ENCODE results near the gene UCK2. TPM values are rescaled to one million over a fixed set of nuclear protein-coding genes. Genes with fewer than 3 reads are reported as not detected.

Gene UCK2
- polyA plus RNA-seq, 1 donor, result 22.5 TPM

- DNase-seq, result peak; percentile 15 to 40
- H3K27me3 ChIP-seq (ENCODE audit: control insufficient read depth, insufficient read depth, low read length), result no peaks in the 10 kb centered on the region
- WGBS (ENCODE audit: insufficient coverage, low lambda C conversion rate), result 100% methylated on average over 1 of the region's 7 CpGs
- H3K4me3 ChIP-seq (ENCODE audit: low read length), result no peak overlapping the region
- no peaks in the 10 kb centered on the region for H3K36me3 ChIP-seq (ENCODE audit: control insufficient read depth, insufficient read depth, low read length)
- no peak overlapping the region for H3K27ac ChIP-seq (ENCODE audit: low read length)
- H3K9me3 ChIP-seq (ENCODE audit: control insufficient read depth, low read depth, low read length), result no peaks in the 10 kb centered on the region
- H3K4me1 ChIP-seq (ENCODE audit: control insufficient read depth, insufficient read depth, low read length), result peaks cover 39% of the 10 kb centered on the region
Observed at GRCh38 chr1:165854101-165854845, 26.9 kb downstream of the UCK2 start.

DNA sequence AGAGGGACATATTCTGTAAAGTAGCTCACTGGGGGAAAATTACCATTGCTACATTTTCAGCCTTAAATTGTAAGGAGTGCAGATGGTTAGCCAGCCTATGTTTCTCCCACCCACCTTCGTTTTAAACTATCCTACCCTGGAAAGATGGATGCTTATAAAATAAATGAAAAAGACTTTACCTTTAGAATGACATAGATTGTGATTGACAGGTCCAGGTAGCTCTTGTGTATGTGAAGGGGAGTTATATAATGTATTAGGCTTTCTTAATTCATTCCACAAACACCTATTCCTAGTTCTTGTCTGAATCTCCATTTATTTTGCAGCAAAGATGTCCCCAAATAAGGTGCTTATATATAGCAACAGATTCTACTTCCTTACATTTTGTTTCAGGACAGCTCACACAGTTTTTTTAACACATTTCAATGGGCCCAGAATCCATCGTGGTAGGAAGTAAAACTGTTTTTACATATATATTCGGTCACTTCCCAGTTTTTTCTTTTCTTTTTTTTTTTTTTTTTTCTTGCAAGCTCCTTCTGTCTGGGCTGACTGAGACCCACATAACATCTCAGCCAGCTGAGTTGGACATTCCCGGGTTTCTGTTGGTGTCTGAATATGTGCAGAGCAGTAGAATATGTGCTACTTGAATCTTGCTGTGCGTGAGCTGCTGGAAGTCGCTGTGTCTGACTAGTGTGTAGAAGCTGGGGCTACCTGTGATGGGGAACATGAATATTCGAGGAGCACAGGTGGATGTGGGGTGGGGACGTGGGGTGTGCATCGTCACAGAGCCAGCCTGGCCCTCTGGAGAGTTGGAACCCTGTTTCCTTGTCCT lies 27.8 kb downstream of the UCK2 start:
- Histone ChIP-seq H3K4me1 (ENCODE audit: control insufficient read depth, insufficient read depth, low read length) (peaks cover 48% of the 10 kb centered on the region), H3K27ac (ENCODE audit: low read length) (no peak overlapping the region), H3K9me3 (ENCODE audit: control insufficient read depth, low read depth, low read length) (no peaks in the 10 kb centered on the region), H3K27me3 (ENCODE audit: control insufficient read depth, insufficient read depth, low read length) (no peaks in the 10 kb centered on the region), H3K4me3 (ENCODE audit: low read length) (no peak overlapping the region), H3K36me3 (ENCODE audit: control insufficient read depth, insufficient read depth, low read length) (no peaks in the 10 kb centered on the region)
- WGBS (ENCODE audit: insufficient coverage, low lambda C conversion rate), result 68% methylated on average over 2 of the region's 9 CpGs
- DNase-seq, result no peak

DNA sequence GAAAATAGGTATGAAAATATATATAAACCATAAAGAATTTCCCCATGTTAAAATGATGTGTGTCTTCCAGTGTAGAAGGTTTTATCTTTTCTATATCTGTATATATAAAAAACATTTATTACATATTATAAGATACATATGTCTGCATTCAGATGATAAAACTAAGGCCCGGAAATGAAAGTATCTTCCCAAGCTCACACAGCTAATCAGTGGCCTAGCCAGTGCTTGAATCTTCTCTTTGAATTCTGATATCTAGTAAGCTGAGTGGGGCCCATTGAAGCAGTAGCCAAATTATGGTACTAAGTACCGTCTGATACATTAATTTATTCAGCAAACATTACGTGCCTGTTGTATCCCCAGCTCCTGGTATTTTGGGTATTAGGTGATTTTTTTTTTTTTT lies 28.6 kb downstream of the UCK2 start:
- Histone ChIP-seq H3K36me3 (ENCODE audit: control insufficient read depth, insufficient read depth, low read length) (no peaks in the 10 kb centered on the region), H3K27ac (ENCODE audit: low read length) (no peak overlapping the region), H3K9me3 (ENCODE audit: control insufficient read depth, low read depth, low read length) (no peaks in the 10 kb centered on the region), H3K4me1 (ENCODE audit: control insufficient read depth, insufficient read depth, low read length) (peaks cover 47% of the 10 kb centered on the region), H3K4me3 (ENCODE audit: low read length) (no peak overlapping the region), H3K27me3 (ENCODE audit: control insufficient read depth, insufficient read depth, low read length) (no peaks in the 10 kb centered on the region)
- DNase-seq, result no peak
- no CpG with 5 or more reads among the region's 3 CpGs for WGBS (ENCODE audit: insufficient coverage, low lambda C conversion rate)

- Histone ChIP-seq H3K4me1 (ENCODE audit: control insufficient read depth, insufficient read depth, low read length) (peaks cover 43% of the 10 kb centered on the region), H3K27ac (ENCODE audit: low read length) (peak overlapping the region; percentile 36), H3K9me3 (ENCODE audit: control insufficient read depth, low read depth, low read length) (peaks cover 3% of the 10 kb centered on the region), H3K36me3 (ENCODE audit: control insufficient read depth, insufficient read depth, low read length) (no peaks in the 10 kb centered on the region), H3K4me3 (ENCODE audit: low read length) (no peak overlapping the region), H3K27me3 (ENCODE audit: control insufficient read depth, insufficient read depth, low read length) (no peaks in the 10 kb centered on the region)
- no peak for DNase-seq
- WGBS (ENCODE audit: insufficient coverage, low lambda C conversion rate), result no CpG with 5 or more reads among the region's 3 CpGs
Observed at GRCh38 chr1:165856606-165857005, 29.2 kb downstream of the UCK2 start.

DNA sequence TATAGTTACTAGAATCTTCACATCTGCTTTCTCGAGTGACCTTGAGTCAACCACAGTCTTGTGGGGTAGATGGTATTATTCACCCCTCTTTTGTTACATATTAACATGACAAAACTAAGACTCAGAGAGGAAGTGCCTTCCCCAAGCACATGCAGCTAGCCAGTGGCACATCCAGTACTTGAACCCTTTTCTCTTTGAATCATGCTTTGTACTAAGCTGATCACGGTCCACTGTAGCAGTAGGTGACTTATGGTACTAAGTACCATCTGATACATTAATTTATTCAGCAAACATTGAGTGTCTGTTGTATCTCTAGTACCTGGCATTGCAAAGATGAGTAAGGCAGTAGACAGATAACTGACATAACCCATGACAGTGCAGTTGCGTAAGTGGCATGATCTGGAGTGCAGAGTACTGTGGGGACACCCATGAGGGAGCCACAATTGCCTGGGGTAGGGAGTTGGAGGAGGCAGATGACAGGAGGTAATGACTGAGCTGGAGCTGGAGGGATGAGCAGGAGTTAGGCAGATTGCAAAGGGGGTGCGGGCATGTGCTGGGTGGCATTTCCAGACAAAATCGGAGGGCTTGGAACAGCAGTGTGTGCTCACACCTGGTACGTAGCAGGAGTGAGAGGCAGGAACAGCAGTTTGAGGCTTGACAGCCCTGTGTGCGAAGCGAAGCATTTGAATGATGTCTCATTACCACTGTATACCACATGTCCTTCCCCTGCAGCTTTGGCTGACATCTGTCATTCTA lies 29.8 kb downstream of the UCK2 start:
- WGBS (ENCODE audit: insufficient coverage, low lambda C conversion rate), result no CpG with 5 or more reads among the region's 8 CpGs
- H3K9me3 ChIP-seq (ENCODE audit: control insufficient read depth, low read depth, low read length), result peaks cover 3% of the 10 kb centered on the region
- peak overlapping the region; percentile 72 for H3K27ac ChIP-seq (ENCODE audit: low read length)
- H3K27me3 ChIP-seq (ENCODE audit: control insufficient read depth, insufficient read depth, low read length), result no peaks in the 10 kb centered on the region
- H3K4me3 ChIP-seq (ENCODE audit: low read length), result no peak overlapping the region
- peaks cover 43% of the 10 kb centered on the region for H3K4me1 ChIP-seq (ENCODE audit: control insufficient read depth, insufficient read depth, low read length)
- no peaks in the 10 kb centered on the region for H3K36me3 ChIP-seq (ENCODE audit: control insufficient read depth, insufficient read depth, low read length)
- peak; percentile 82 to 89 for DNase-seq

- Histone ChIP-seq H3K9me3 (ENCODE audit: control insufficient read depth, low read depth, low read length) (peaks cover 3% of the 10 kb centered on the region), H3K36me3 (ENCODE audit: control insufficient read depth, insufficient read depth, low read length) (no peaks in the 10 kb centered on the region), H3K4me1 (ENCODE audit: control insufficient read depth, insufficient read depth, low read length) (peaks cover 43% of the 10 kb centered on the region), H3K4me3 (ENCODE audit: low read length) (no peak overlapping the region), H3K27ac (ENCODE audit: low read length) (peak overlapping the region; percentile 72), H3K27me3 (ENCODE audit: control insufficient read depth, insufficient read depth, low read length) (no peaks in the 10 kb centered on the region)
- no CpG with 5 or more reads among the region's 3 CpGs for WGBS (ENCODE audit: insufficient coverage, low lambda C conversion rate)
- peak; percentile 79 to 91 for DNase-seq
Observed at GRCh38 chr1:165858364-165858823, 31.0 kb downstream of the UCK2 start.

- Histone ChIP-seq H3K36me3 (ENCODE audit: control insufficient read depth, insufficient read depth, low read length) (no peaks in the 10 kb centered on the region), H3K9me3 (ENCODE audit: control insufficient read depth, low read depth, low read length) (peaks cover 3% of the 10 kb centered on the region), H3K4me1 (ENCODE audit: control insufficient read depth, insufficient read depth, low read length) (peaks cover 43% of the 10 kb centered on the region), H3K27me3 (ENCODE audit: control insufficient read depth, insufficient read depth, low read length) (no peaks in the 10 kb centered on the region), H3K27ac (ENCODE audit: low read length) (peak overlapping the region; percentile 72), H3K4me3 (ENCODE audit: low read length) (no peak overlapping the region)
- peak; percentile 42 to 80 for DNase-seq
- no CpG with 5 or more reads among the region's 10 CpGs for WGBS (ENCODE audit: insufficient coverage, low lambda C conversion rate)
Observed at GRCh38 chr1:165858967-165859845, 31.8 kb downstream of the UCK2 start.

- H3K36me3 ChIP-seq (ENCODE audit: control insufficient read depth, insufficient read depth, low read length), result no peaks in the 10 kb centered on the region
- H3K4me3 ChIP-seq (ENCODE audit: low read length), result no peak overlapping the region
- H3K4me1 ChIP-seq (ENCODE audit: control insufficient read depth, insufficient read depth, low read length), result peaks cover 43% of the 10 kb centered on the region
- peak; percentile 48 to 62 for DNase-seq
- H3K27ac ChIP-seq (ENCODE audit: low read length), result peak overlapping the region; percentile 72
- no peaks in the 10 kb centered on the region for H3K27me3 ChIP-seq (ENCODE audit: control insufficient read depth, insufficient read depth, low read length)
- no CpG with 5 or more reads among the region's 2 CpGs for WGBS (ENCODE audit: insufficient coverage, low lambda C conversion rate)
- peaks cover 3% of the 10 kb centered on the region for H3K9me3 ChIP-seq (ENCODE audit: control insufficient read depth, low read depth, low read length)
Observed at GRCh38 chr1:165860065-165860464, 32.7 kb downstream of the UCK2 start.

GRCh38 chr1:165861911-165862310 lies 34.5 kb downstream of the UCK2 start:
- no peak for DNase-seq
- Histone ChIP-seq H3K9me3 (ENCODE audit: control insufficient read depth, low read depth, low read length) (peaks cover 3% of the 10 kb centered on the region), H3K36me3 (ENCODE audit: control insufficient read depth, insufficient read depth, low read length) (no peaks in the 10 kb centered on the region), H3K27me3 (ENCODE audit: control insufficient read depth, insufficient read depth, low read length) (no peaks in the 10 kb centered on the region), H3K4me3 (ENCODE audit: low read length) (no peak overlapping the region), H3K4me1 (ENCODE audit: control insufficient read depth, insufficient read depth, low read length) (peaks cover 34% of the 10 kb centered on the region), H3K27ac (ENCODE audit: low read length) (no peak overlapping the region)
- WGBS (ENCODE audit: insufficient coverage, low lambda C conversion rate), result 88% methylated on average over 4 of the region's 5 CpGs

Measured in large intestine (tissue), 3 donors.